ENCODE results near the gene PRKCZ.

- TF ChIP-seq CTCF (IDR thresholded peaks at IDR 0.05) (no peak), POLR2AphosphoS5 (IDR thresholded peaks at IDR 0.05) (no peak), POLR2A (IDR thresholded peaks at IDR 0.05) (no peak)
Measured at GRCh38 chr1:2234762-2235113, 184.5 kb downstream of the PRKCZ start.
